Esophagus mucosa (tissue), 1 donor: ENCODE data around the gene INSR. TPM values are rescaled to one million over a fixed set of nuclear protein-coding genes. Genes with fewer than 3 reads are reported as not detected.
"Not testable (repeated sequence)": the region's sequence is repeated elsewhere in the genome, so short reads cannot be mapped to it uniquely, and the experiment has no call there.

Experiments
- ATAC-seq: fragments of 200-7000 bp; cut with Tn5 transposase; one replicate; pipeline ENCODE4 v1.9.1; 2020
- total RNA-seq: library from RNA; stranded (reverse); gene quantifications from one replicate; pipeline ENCODE4 v1.2.4, GENCODE V29; 2023
- donor health status: DM: yes; HTN: yes; CAD: no.

The INSR gene
- total RNA-seq, 1 donor from 2014 or later = 6.9 TPM

- ATAC-seq = no peak
These were observed 75.2 kb downstream of the INSR start for GRCh38 chr19:7219056-7219455.

GRCh38 chr19:7217861-7218260 is 76.4 kb downstream of the INSR start:
- no peak for ATAC-seq

- no peak for ATAC-seq
These were observed 77.8 kb downstream of the INSR start for GRCh38 chr19:7216373-7216902.

GRCh38 chr19:7215176-7215575 is 79.0 kb downstream of the INSR start:
- no peak for ATAC-seq

- ATAC-seq = no peak
These were observed 79.7 kb downstream of the INSR start for GRCh38 chr19:7214324-7215089.

GRCh38 chr19:7213628-7214323 is 80.4 kb downstream of the INSR start:
- no peak for ATAC-seq

GRCh38 chr19:7211191-7211951 is 82.8 kb downstream of the INSR start:
- ATAC-seq = no peak

GRCh38 chr19:7210359-7210758 is 83.9 kb downstream of the INSR start:
- ATAC-seq = no peak

GRCh38 chr19:7209597-7210325 is 84.5 kb downstream of the INSR start:
- ATAC-seq = not testable (repeated sequence)

GRCh38 chr19:7209036-7209435 is 85.2 kb downstream of the INSR start:
- not testable (repeated sequence) for ATAC-seq

GRCh38 chr19:7203332-7203731 is 90.9 kb downstream of the INSR start:
- ATAC-seq = no peak

- ATAC-seq = no peak
These were observed 91.3 kb downstream of the INSR start for GRCh38 chr19:7202888-7203287.

- no peak for ATAC-seq
These were observed 93.5 kb downstream of the INSR start for GRCh38 chr19:7200736-7201135.

GRCh38 chr19:7199613-7200533 is 94.3 kb downstream of the INSR start:
- no peak for ATAC-seq

GRCh38 chr19:7197760-7198696 is 96.2 kb downstream of the INSR start:
- peak; percentile 96 for ATAC-seq

- peak; percentile 89 for ATAC-seq
These were observed 97.0 kb downstream of the INSR start for GRCh38 chr19:7197119-7197759.

GRCh38 chr19:7196763-7197118 is 97.5 kb downstream of the INSR start:
- ATAC-seq = no peak

- ATAC-seq = no peak
These were observed 99.2 kb downstream of the INSR start for GRCh38 chr19:7195046-7195445.

- ATAC-seq = no peak
These were observed 99.6 kb downstream of the INSR start for GRCh38 chr19:7194566-7194965.
